ENCODE measurements around the gene NUP88. TPM values are rescaled to one million over a fixed set of nuclear protein-coding genes. Genes with fewer than 3 reads are reported as not detected.

The NUP88 gene
- total and polyA plus RNA-seq, 8 donors = 33.0 to 74.9 (median 65.1) TPM

GRCh38 chr17:5408186-5408585 is 11.3 kb downstream of the NUP88 start:
- H3K36me3 ChIP-seq = peaks cover 0 to 100% of the 10 kb centered on the region in 2 donors
- intact Hi-C loops (cut with DNase I) = no loop called here
- DNase-seq (no peak), ATAC-seq (no peak)
- no peaks in the 10 kb centered on the region for H3K4me1 ChIP-seq
- no peaks in the 10 kb centered on the region for H3K27me3 ChIP-seq
- H3K9me3 ChIP-seq = no peaks in the 10 kb centered on the region
- H3K27ac ChIP-seq = no peak overlapping the region
- TF ChIP-seq CTCF (IDR thresholded peaks at IDR 0.05) = no peak
- no peak overlapping the region for H3K4me3 ChIP-seq

- ATAC-seq (no peak), DNase-seq (no peak)
- no peaks in the 10 kb centered on the region for H3K9me3 ChIP-seq
- no peak overlapping the region for H3K27ac ChIP-seq
- TF ChIP-seq CTCF (IDR thresholded peaks at IDR 0.05) = no peak
- no peak overlapping the region for H3K4me3 ChIP-seq
- H3K4me1 ChIP-seq = no peaks in the 10 kb centered on the region
- H3K27me3 ChIP-seq = no peaks in the 10 kb centered on the region
- intact Hi-C loops (cut with DNase I) = no loop called here
- H3K36me3 ChIP-seq = peaks cover 0 to 100% of the 10 kb centered on the region in 2 donors
These were observed 14.1 kb downstream of the NUP88 start for GRCh38 chr17:5405400-5405799.

GRCh38 chr17:5399767-5400166 is 19.7 kb downstream of the NUP88 start:
- peaks cover 0 to 100% of the 10 kb centered on the region in 2 donors for H3K36me3 ChIP-seq
- ATAC-seq = no peak

GRCh38 chr17:5396612-5397011 is 22.9 kb downstream of the NUP88 start:
- H3K36me3 ChIP-seq = peaks cover 0 to 100% of the 10 kb centered on the region in 2 donors
- H3K9me3 ChIP-seq = no peaks in the 10 kb centered on the region
- H3K4me3 ChIP-seq = no peak overlapping the region
- DNase-seq (no peak), ATAC-seq (no peak)
- no peak for TF ChIP-seq CTCF (IDR thresholded peaks at IDR 0.05)
- no peak overlapping the region for H3K27ac ChIP-seq
- no peaks in the 10 kb centered on the region for H3K27me3 ChIP-seq
- intact Hi-C loops (cut with DNase I) = no loop called here
- no peaks in the 10 kb centered on the region for H3K4me1 ChIP-seq

More at GRCh38 chr17:5399767-5400166, 19.7 kb downstream of the NUP88 start:
- Histone ChIP-seq H3K27ac (no peak overlapping the region), H3K4me1 (no peaks in the 10 kb centered on the region), H3K4me3 (no peak overlapping the region), H3K9me3 (no peaks in the 10 kb centered on the region), H3K27me3 (no peaks in the 10 kb centered on the region)
- intact Hi-C loops (cut with DNase I) = no loop called here
- TF ChIP-seq CTCF (IDR thresholded peaks at IDR 0.05) = no peak
- no peak for DNase-seq

GRCh38 chr17:5391678-5392077 is 27.8 kb downstream of the NUP88 start:
- DNase-seq (no peak), ATAC-seq (no peak)
- intact Hi-C loops (cut with DNase I) = no loop called here
- Histone ChIP-seq H3K9me3 (no peaks in the 10 kb centered on the region), H3K36me3 (peaks cover 6 to 100% of the 10 kb centered on the region in 2 donors), H3K27ac (no peak overlapping the region), H3K4me1 (no peaks in the 10 kb centered on the region), H3K27me3 (no peaks in the 10 kb centered on the region), H3K4me3 (no peak overlapping the region)
- no peak for TF ChIP-seq CTCF (IDR thresholded peaks at IDR 0.05)

Measured in left lung (tissue), 10 donors.